ENCODE measurements around the gene MXRA8. TPM values are rescaled to one million over a fixed set of nuclear protein-coding genes. Genes with fewer than 3 reads are reported as not detected.

The MXRA8 gene
- total RNA-seq, 1 donor: 249 TPM

DNA sequence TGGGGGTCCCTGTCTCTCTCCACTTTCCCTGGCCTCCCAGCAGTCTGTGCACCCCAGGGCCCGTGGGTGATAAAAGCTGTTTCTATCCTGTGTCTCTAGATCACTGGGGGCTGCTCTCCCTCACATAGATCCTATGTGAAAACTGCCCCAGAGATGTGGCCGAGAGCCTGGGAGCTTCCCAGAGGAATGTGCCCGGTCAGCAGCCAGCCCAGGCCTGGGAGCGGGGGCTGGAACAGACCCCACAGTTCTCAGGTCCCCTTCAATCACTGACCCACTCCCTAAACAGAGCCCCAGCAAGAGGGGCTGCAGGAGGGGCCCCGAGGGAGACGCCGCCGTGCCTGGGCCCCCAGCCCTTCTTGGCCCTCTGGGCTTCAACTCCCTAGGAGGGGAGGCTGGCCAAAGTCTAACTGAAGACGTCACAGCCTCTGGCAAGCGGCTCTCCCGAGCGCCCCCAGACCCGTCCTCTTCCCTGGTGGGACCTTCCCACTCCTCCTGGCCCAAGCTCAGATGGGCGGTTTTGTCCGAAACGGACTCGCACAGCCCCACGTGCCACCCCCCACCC lies 403 bp downstream of the MXRA8 start:
- peak; percentile 40 for DNase-seq (ENCODE audit: low read depth)
- TF ChIP-seq, protein P1, sequence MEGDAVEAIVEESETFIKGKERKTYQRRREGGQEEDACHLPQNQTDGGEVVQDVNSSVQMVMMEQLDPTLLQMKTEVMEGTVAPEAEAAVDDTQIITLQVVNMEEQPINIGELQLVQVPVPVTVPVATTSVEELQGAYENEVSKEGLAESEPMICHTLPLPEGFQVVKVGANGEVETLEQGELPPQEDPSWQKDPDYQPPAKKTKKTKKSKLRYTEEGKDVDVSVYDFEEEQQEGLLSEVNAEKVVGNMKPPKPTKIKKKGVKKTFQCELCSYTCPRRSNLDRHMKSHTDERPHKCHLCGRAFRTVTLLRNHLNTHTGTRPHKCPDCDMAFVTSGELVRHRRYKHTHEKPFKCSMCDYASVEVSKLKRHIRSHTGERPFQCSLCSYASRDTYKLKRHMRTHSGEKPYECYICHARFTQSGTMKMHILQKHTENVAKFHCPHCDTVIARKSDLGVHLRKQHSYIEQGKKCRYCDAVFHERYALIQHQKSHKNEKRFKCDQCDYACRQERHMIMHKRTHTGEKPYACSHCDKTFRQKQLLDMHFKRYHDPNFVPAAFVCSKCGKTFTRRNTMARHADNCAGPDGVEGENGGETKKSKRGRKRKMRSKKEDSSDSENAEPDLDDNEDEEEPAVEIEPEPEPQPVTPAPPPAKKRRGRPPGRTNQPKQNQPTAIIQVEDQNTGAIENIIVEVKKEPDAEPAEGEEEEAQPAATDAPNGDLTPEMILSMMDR (IDR thresholded peaks at IDR 0.05; ENCODE audit: insufficient read depth, low read depth, low read length): no peak
- H3K4me3 ChIP-seq (ENCODE audit: low read depth, low read length): peak overlapping the region; percentile 89

DNA sequence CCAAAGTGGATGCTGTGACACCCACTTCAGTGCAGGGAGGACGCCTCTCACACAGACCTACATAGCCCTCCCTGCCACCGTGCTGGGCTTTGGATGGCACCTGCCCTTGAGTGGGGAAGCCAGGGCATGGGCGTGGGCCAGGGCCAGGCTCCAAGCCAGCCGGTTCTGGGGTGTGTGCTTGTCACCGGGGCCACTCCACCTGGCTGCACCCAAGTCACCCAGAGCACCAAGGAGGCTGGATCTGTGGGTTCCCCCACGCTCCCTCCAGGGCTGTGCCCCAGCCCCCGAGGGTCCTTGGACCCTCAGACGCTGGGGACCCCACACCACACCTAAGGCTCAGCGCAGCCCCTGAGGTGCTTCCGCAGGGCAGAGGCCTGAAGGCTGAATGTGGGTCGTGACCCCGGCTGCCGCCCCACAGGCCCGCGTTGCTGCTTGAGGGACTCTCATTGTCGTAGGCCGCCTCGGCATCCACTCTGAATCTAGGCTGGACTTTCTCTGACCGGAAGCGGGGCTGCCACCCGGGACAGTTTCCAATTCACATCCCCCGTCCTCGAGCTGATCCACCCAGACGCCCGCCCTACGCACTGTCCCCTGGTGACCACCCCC lies 1.5 kb downstream of the MXRA8 start:
- TF ChIP-seq, protein P1 (IDR thresholded peaks at IDR 0.05; ENCODE audit: insufficient read depth, low read depth, low read length): no peak
- peak overlapping the region; percentile 89 for H3K4me3 ChIP-seq (ENCODE audit: low read depth, low read length)
- peak; percentile 32 for DNase-seq (ENCODE audit: low read depth)

DNA sequence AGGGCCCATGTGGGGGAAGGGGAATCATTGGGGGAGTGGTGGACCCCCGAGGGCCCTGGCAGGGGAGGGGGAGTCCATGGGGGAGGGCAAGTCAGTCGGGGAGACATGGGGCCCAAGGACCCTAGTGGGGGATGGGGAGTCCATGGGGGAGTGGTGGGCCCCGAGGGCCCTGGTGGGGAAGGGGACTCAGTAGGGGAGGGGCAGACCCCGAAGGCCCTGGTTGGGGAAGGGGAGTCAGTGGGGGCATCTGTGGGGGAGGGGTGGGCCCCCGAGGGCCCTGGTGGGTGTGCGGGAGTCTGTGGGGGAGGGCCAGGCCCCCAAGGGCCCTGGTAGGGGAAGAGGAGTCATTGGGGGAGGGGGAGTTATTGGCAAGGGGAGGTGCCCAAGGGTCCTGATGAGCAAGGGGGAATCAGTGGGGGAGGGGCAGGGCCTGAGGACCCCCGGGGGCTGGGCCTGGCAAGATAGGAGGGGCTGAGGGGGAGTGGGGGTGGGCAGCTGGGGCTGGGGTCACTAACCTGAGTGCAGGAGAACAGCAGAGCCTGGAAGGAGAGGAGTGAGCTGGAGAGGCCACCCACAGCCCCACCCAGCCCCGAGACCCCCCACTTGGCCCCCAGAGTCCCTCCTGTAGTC lies 2.1 kb downstream of the MXRA8 start:
- TF ChIP-seq, protein P1 (IDR thresholded peaks at IDR 0.05; ENCODE audit: insufficient read depth, low read depth, low read length): no peak
- peak overlapping the region; percentile 89 for H3K4me3 ChIP-seq (ENCODE audit: low read depth, low read length)
- no peak for DNase-seq (ENCODE audit: low read depth)

DNA sequence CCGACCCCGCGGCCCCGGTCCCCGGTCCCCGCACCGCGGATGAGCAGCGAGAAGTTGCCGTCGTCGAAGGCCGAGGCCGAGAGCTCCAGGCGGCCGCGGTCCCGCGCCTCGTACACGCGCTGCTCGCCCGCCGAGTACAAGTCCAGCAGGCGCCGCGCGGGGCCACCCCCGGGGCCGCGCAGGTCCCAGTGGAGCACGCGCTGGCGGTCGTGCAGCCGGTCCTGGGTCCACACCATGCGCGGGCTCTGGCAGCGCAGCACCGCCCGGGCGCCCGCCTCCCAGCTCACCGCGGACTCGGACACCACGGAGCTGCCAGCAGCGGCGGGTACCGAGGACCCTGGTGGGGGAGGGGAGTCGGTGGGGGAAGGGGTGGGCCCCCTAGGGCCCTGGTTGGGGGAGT lies 2.9 kb downstream of the MXRA8 start:
- TF ChIP-seq, protein P1 (IDR thresholded peaks at IDR 0.05; ENCODE audit: insufficient read depth, low read depth, low read length): no peak
- peak; percentile 40 for DNase-seq (ENCODE audit: low read depth)
- no peak overlapping the region for H3K4me3 ChIP-seq (ENCODE audit: low read depth, low read length)

DNA sequence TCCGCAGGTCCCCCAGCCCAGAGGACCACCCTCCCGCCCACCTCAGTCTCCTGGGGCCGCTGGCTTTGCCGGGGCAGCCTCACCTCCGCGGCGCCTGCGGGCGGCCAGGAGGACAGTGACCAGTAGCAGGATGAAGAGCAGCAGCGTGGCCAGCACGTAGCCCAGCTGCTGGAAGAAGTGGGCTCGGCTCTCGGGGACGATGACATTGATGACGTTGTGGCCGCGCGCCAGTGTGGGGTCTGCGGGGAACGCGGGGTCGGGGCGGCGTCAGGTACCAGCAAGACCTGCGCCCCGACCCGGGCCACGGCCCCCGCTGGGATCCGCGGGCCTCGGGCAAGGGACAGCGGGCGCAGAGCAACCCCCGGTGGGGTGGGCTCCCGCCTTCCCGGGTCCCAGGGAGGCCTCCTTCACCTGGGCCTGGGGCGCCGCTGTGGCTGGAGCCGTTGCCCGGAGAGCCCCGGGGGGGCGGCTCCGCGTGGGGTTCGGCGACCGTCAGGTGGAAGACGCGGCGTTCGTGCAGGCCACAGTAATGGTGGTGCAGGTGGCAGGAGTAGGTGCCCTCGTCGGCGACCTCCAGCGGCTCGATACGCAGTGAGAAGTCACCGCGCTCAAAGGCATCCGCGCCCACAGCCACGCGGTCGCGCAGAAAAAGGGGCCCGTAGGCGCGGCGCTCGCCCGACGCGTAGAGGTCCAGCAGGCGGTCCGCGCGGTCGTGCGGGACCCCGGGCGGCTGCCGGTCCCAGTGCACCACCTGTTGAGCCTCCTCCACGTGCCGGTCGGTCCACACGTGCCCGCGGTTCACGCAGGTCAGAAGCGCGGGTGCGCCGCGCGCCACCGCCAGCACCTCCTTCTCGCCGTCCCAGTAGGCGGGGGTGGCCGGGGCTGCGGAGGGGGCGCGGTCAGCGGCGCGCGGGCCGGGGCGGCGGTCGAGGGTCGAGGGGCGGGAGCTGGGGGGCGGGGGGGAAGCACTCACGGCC lies 3.8 kb downstream of the MXRA8 start:
- no peak overlapping the region for H3K4me3 ChIP-seq (ENCODE audit: low read depth, low read length)
- TF ChIP-seq, protein P1 (IDR thresholded peaks at IDR 0.05; ENCODE audit: insufficient read depth, low read depth, low read length): no peak
- no peak for DNase-seq (ENCODE audit: low read depth)

DNA sequence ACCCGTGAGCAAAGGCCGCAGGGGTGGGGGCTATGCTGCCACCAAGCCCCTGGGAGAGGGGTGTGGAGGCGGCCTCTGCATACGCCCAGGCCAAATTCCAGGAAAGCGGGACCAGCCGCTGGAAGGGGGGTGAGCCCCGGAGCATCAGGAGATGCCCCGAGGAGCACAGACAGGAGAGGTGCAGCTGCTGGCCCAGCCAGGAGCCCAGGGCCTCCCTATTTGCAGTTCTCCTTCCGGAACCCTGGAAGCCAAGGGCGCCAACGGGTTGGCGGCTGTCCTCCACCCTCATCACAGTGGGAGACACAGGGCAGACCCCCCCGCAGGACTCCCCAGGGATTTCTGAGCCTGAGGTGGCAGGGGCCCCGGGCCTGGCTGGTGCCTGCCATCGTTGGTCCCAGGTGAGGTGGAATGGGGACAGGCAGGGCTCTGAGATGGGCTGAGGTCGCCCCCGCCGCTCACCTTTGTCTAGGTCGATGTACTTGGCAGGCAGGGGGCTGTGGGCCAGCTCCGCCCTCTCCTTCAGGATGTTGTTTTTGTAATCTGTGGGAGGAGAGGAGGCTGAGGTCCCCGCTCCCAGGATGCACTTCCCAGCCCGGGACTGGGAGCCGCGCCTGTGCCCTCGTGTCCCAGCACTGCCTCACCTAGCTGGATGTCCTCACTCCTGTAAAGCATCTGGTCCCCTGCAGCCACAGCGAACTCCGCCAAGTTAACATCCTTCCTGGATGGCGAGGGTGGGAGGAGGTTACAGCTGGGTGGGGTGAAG lies 4.8 kb downstream of the MXRA8 start:
- DNase-seq (ENCODE audit: low read depth): no peak
- TF ChIP-seq, protein P1 (IDR thresholded peaks at IDR 0.05; ENCODE audit: insufficient read depth, low read depth, low read length): no peak
- H3K4me3 ChIP-seq (ENCODE audit: low read depth, low read length): no peak overlapping the region

All from fibroblast of villous mesenchyme (primary cell).